GM06990 (cell line): ENCODE data around the gene CHGA.

Source experiments
- DNase-seq: peaks from one replicate; pipeline ENCODE4 v3.0.0-alpha.2; 2011; ENCODE audit not compliant: insufficient read length; ENCODE audit errors: extremely low read depth
- H3K27me3 ChIP-seq: replicated peaks from 2 replicates; pipeline ENCODE4 v1.6.0; 2011; ENCODE audit warnings: low read length; ENCODE audit not compliant: control insufficient read depth, insufficient read depth
- H3K36me3 ChIP-seq: 2 replicates; pipeline ENCODE4 v1.5.1; 2011; ENCODE audit warnings: low read length; ENCODE audit not compliant: control insufficient read depth, insufficient read depth
- H3K4me3 ChIP-seq: replicated peaks from 2 replicates; pipeline ENCODE4 v1.5.1; 2011; ENCODE audit warnings: low read depth, mild to moderate bottlenecking, control low read depth, low read length
- CTCF ChIP-seq: IDR thresholded peaks from 2 replicates; pipeline ENCODE4 v1.5.1; 2011; ENCODE audit warnings: low read length, control low read depth, mild to moderate bottlenecking, inconsistent platforms; ENCODE audit not compliant: insufficient read depth, poor library complexity, severe bottlenecking

Gene CHGA

GRCh38 chr14:92937051-92937937 is 14.3 kb downstream of the CHGA start:
- no peak overlapping the region for H3K4me3 ChIP-seq
- H3K27me3 ChIP-seq: no peaks in the 10 kb centered on the region
- DNase-seq: no peak
- no peak for TF ChIP-seq CTCF
- H3K36me3 ChIP-seq: no peaks in the 10 kb centered on the region; the same call in none of the 2 replicates

- Histone ChIP-seq H3K4me3 (no peak overlapping the region), H3K36me3 (no peaks in the 10 kb centered on the region; the same call in none of the 2 replicates), H3K27me3 (no peaks in the 10 kb centered on the region)
- no peak for DNase-seq
- no peak for TF ChIP-seq CTCF
Observed at GRCh38 chr14:92938235-92938875, 15.4 kb downstream of the CHGA start.

GRCh38 chr14:92938890-92939671 is 16.1 kb downstream of the CHGA start:
- DNase-seq: no peak
- H3K36me3 ChIP-seq: no peaks in the 10 kb centered on the region; the same call in none of the 2 replicates
- H3K4me3 ChIP-seq: no peak overlapping the region
- no peaks in the 10 kb centered on the region for H3K27me3 ChIP-seq
- TF ChIP-seq CTCF: no peak

- Histone ChIP-seq H3K4me3 (no peak overlapping the region), H3K27me3 (no peaks in the 10 kb centered on the region), H3K36me3 (no peaks in the 10 kb centered on the region; the same call in none of the 2 replicates)
- no peak for DNase-seq
- no peak for TF ChIP-seq CTCF
Observed at GRCh38 chr14:92939699-92940098, 16.7 kb downstream of the CHGA start.

- H3K36me3 ChIP-seq: peaks cover 2% of the 10 kb centered on the region
- no peak overlapping the region for H3K4me3 ChIP-seq
- TF ChIP-seq CTCF: no peak
- no peaks in the 10 kb centered on the region for H3K27me3 ChIP-seq
- DNase-seq: no peak
Observed at GRCh38 chr14:92940543-92940942, 17.6 kb downstream of the CHGA start.
